HFFc6 (cell line): ENCODE measurements around the gene TYW1B. TPM values are rescaled to one million over a fixed set of nuclear protein-coding genes. Genes with fewer than 3 reads are reported as not detected.
"Not testable (repeated sequence)": the region's sequence is repeated elsewhere in the genome, so short reads cannot be mapped to it uniquely, and the experiment has no call there.

Experiments
- DNase-seq: peaks from one replicate; pipeline ENCODE4 v3.0.0-alpha.2; 2018
- H3K27ac Mint-ChIP-seq: 2 replicates; pipeline ENCODE4 v1.8.0; 2020; ENCODE audit warnings: mild to moderate bottlenecking, mixed read lengths
- H3K27me3 Mint-ChIP-seq: 2 replicates; pipeline ENCODE4 v1.8.0; 2021; ENCODE audit warnings: mild to moderate bottlenecking, moderate library complexity, mixed read lengths; ENCODE audit not compliant: insufficient read depth
- H3K36me3 Mint-ChIP-seq: 2 replicates; pipeline ENCODE4 v1.8.0; 2021; ENCODE audit warnings: low read depth, mixed read lengths
- H3K4me1 Mint-ChIP-seq: 2 replicates; pipeline ENCODE4 v1.8.0; 2020; ENCODE audit warnings: low read depth, mixed read lengths
- H3K4me3 Mint-ChIP-seq: 2 replicates; pipeline ENCODE4 v1.8.0; 2020; ENCODE audit warnings: mild to moderate bottlenecking, moderate library complexity, mixed read lengths
- H3K9me3 Mint-ChIP-seq: 2 replicates; pipeline ENCODE4 v1.8.0; 2020; ENCODE audit warnings: mild to moderate bottlenecking, mixed read lengths
- CTCF ChIP-seq: fragments of 200-600 bp; sonication (generic); IDR thresholded peaks from 2 replicates; pipeline ENCODE4 v1.5.0; 2021; ENCODE audit warnings: antibody characterized with exemption, mild to moderate bottlenecking
- total RNA-seq, 6 experiments: library from RNA; stranded (reverse); fragmentation: NEBNext Ultra II Directional; extraction: Animal tissue kit (Norgen Biotek cat#: 25700); gene quantifications; 2 replicates in 1 of 6; 3 replicates in 5 of 6; pipeline ENCODE4 v1.2.3, GENCODE V29; 2021

The TYW1B gene
- total RNA-seq, 6 experiments from 2014 or later, result 3.0 to 3.9 (median 3.6) TPM

- no peaks in the 10 kb centered on the region for H3K4me1 Mint-ChIP-seq
- no peaks in the 10 kb centered on the region for H3K27me3 Mint-ChIP-seq
- no peak overlapping the region for H3K4me3 Mint-ChIP-seq
- no peak for DNase-seq
- H3K9me3 Mint-ChIP-seq, result no peaks in the 10 kb centered on the region
- H3K36me3 Mint-ChIP-seq, result peaks cover 13% of the 10 kb centered on the region
- no peak for TF ChIP-seq CTCF
- H3K27ac Mint-ChIP-seq, result no peak overlapping the region
These were observed 250.9 kb downstream of the TYW1B start for GRCh38 chr7:72577107-72577506.

GRCh38 chr7:72561988-72562387, 266.0 kb downstream of the TYW1B start:
- H3K4me1 Mint-ChIP-seq, DNase-seq, H3K4me3 Mint-ChIP-seq, H3K27ac Mint-ChIP-seq, H3K27me3 Mint-ChIP-seq, H3K36me3 Mint-ChIP-seq: not testable (repeated sequence)
- peaks cover 18% of the 10 kb centered on the region for H3K9me3 Mint-ChIP-seq

GRCh38 chr7:72559546-72559945, 268.5 kb downstream of the TYW1B start:
- H3K27ac Mint-ChIP-seq, H3K27me3 Mint-ChIP-seq, DNase-seq, H3K4me3 Mint-ChIP-seq, H3K4me1 Mint-ChIP-seq, H3K36me3 Mint-ChIP-seq: not testable (repeated sequence)
- peaks cover 22% of the 10 kb centered on the region for H3K9me3 Mint-ChIP-seq

- H3K4me3 Mint-ChIP-seq, H3K4me1 Mint-ChIP-seq, H3K36me3 Mint-ChIP-seq, H3K27me3 Mint-ChIP-seq, H3K27ac Mint-ChIP-seq, DNase-seq: not testable (repeated sequence)
- peaks cover 19% of the 10 kb centered on the region for H3K9me3 Mint-ChIP-seq
These were observed 271.3 kb downstream of the TYW1B start for GRCh38 chr7:72556733-72557132.

- H3K9me3 Mint-ChIP-seq, H3K4me3 Mint-ChIP-seq, H3K4me1 Mint-ChIP-seq, H3K27me3 Mint-ChIP-seq, H3K27ac Mint-ChIP-seq, DNase-seq, H3K36me3 Mint-ChIP-seq: not testable (repeated sequence)
These were observed 272.8 kb downstream of the TYW1B start for GRCh38 chr7:72555238-72555637.

GRCh38 chr7:72554401-72554800, 273.6 kb downstream of the TYW1B start:
- not testable (repeated sequence) for H3K4me1 Mint-ChIP-seq, H3K9me3 Mint-ChIP-seq, DNase-seq, H3K36me3 Mint-ChIP-seq, H3K27me3 Mint-ChIP-seq, H3K27ac Mint-ChIP-seq, H3K4me3 Mint-ChIP-seq

GRCh38 chr7:72550454-72550853, 277.5 kb downstream of the TYW1B start:
- DNase-seq, H3K27me3 Mint-ChIP-seq, H3K4me3 Mint-ChIP-seq, H3K4me1 Mint-ChIP-seq, H3K9me3 Mint-ChIP-seq, H3K36me3 Mint-ChIP-seq, H3K27ac Mint-ChIP-seq: not testable (repeated sequence)

- not testable (repeated sequence) for H3K9me3 Mint-ChIP-seq, H3K4me1 Mint-ChIP-seq, H3K27me3 Mint-ChIP-seq, H3K4me3 Mint-ChIP-seq, DNase-seq, H3K36me3 Mint-ChIP-seq, H3K27ac Mint-ChIP-seq
These were observed 281.3 kb downstream of the TYW1B start for GRCh38 chr7:72546586-72547237.

- H3K27ac Mint-ChIP-seq, H3K27me3 Mint-ChIP-seq, DNase-seq, H3K4me1 Mint-ChIP-seq, H3K9me3 Mint-ChIP-seq, H3K36me3 Mint-ChIP-seq, H3K4me3 Mint-ChIP-seq: not testable (repeated sequence)
These were observed 283.5 kb downstream of the TYW1B start for GRCh38 chr7:72544531-72544930.

- H3K4me1 Mint-ChIP-seq, result no peaks in the 10 kb centered on the region
- TF ChIP-seq CTCF, result no peak
- no peaks in the 10 kb centered on the region for H3K9me3 Mint-ChIP-seq
- H3K4me3 Mint-ChIP-seq, result no peak overlapping the region
- no peaks in the 10 kb centered on the region for H3K36me3 Mint-ChIP-seq
- no peak overlapping the region for H3K27ac Mint-ChIP-seq
- H3K27me3 Mint-ChIP-seq, result peaks cover 8% of the 10 kb centered on the region
- no peak for DNase-seq
These were observed 287.1 kb downstream of the TYW1B start for GRCh38 chr7:72540923-72541322.
